GM19372 (cell line): ENCODE results near the gene SLC17A2.

Experiments used
- ATAC-seq: cut with Tn5 transposase; IDR thresholded peaks from one replicate; pipeline ENCODE4 v1.9.1; 2021; ENCODE audit warnings: mild to moderate bottlenecking, low read depth, moderate library complexity; ENCODE audit not compliant: unreplicated experiment

The SLC17A2 gene

GRCh38 chr6:25889877-25890853 lies 40.3 kb downstream of the SLC17A2 start:
- ATAC-seq = no peak

GRCh38 chr6:25888626-25889025 lies 41.9 kb downstream of the SLC17A2 start:
- no peak for ATAC-seq

- no peak for ATAC-seq
Observed at GRCh38 chr6:25886066-25886465, 44.4 kb downstream of the SLC17A2 start.

- ATAC-seq = no peak
Observed at GRCh38 chr6:25883991-25884390, 46.5 kb downstream of the SLC17A2 start.

GRCh38 chr6:25883536-25883935 lies 47.0 kb downstream of the SLC17A2 start:
- ATAC-seq = no peak

- ATAC-seq = no peak
Observed at GRCh38 chr6:25882051-25882496, 48.4 kb downstream of the SLC17A2 start.

GRCh38 chr6:25880601-25881000 lies 49.9 kb downstream of the SLC17A2 start:
- no peak for ATAC-seq

GRCh38 chr6:25878721-25879322 lies 51.7 kb downstream of the SLC17A2 start:
- ATAC-seq = no peak

GRCh38 chr6:25875926-25876602 lies 54.4 kb downstream of the SLC17A2 start:
- no peak for ATAC-seq

- no peak for ATAC-seq
Observed at GRCh38 chr6:25875563-25875905, 55.0 kb downstream of the SLC17A2 start.

GRCh38 chr6:25874822-25875562 lies 55.5 kb downstream of the SLC17A2 start:
- ATAC-seq = no peak

- ATAC-seq = no peak
Observed at GRCh38 chr6:25874118-25874517, 56.4 kb downstream of the SLC17A2 start, which contains the start of gene SLC17A3. Gene SLC17A3, minus strand, starts transcription at chr6:25874243. Its CDS starts 5,856 bp downstream, at chr6:25868387.

GRCh38 chr6:25872814-25873213 lies 57.7 kb downstream of the SLC17A2 start:
- no peak for ATAC-seq

GRCh38 chr6:25869840-25870239 lies 60.7 kb downstream of the SLC17A2 start:
- ATAC-seq = no peak

GRCh38 chr6:25868436-25869183 lies 61.9 kb downstream of the SLC17A2 start:
- no peak for ATAC-seq

GRCh38 chr6:25866011-25866410 lies 64.5 kb downstream of the SLC17A2 start:
- ATAC-seq = no peak

GRCh38 chr6:25863360-25863759 lies 67.1 kb downstream of the SLC17A2 start:
- no peak for ATAC-seq
